CD4-positive, alpha-beta T cell (primary cell): ENCODE data around the gene ZNF695. TPM values are rescaled to one million over a fixed set of nuclear protein-coding genes. Genes with fewer than 3 reads are reported as not detected.
"Not testable (repeated sequence)": the region's sequence is repeated elsewhere in the genome, so short reads cannot be mapped to it uniquely, and the experiment has no call there.

Experiments
- ATAC-seq: fragments of 200-7000 bp; cut with Tn5 transposase; one replicate; pipeline ENCODE4 v1.10.0; 2022; ENCODE audit warnings: mild to moderate bottlenecking; ENCODE audit not compliant: poor library complexity
- CTCF ChIA-PET: fragments of 350-600 bp; sonication (Branson Sonifier 250); formaldehyde crosslinking; loops from one replicate; lab custom pipeline; 2021; ENCODE audit warnings: antibody characterized with exemption, inconsistent platforms; lab: Charles Lee
- POLR2A ChIA-PET: fragments of 350-600 bp; sonication (Branson Sonifier 250); formaldehyde crosslinking; loops from one replicate; lab custom pipeline; 2021; ENCODE audit warnings: antibody characterized with exemption, inconsistent platforms; lab: Charles Lee
- DNase-seq, 14 experiments: peaks; one replicate each; pipeline ENCODE4 v3.0.0-alpha.2; 2013 to 2020; ENCODE audit warnings: mixed read lengths in 2 of 14
- H3K27ac ChIP-seq, 2 donors: one replicate each; pipeline versions ENCODE4 v1.5.1 to v1.7.0; 2013; ENCODE audit warnings: low read length in 2 of 2, low read depth in 1 of 2, mild to moderate bottlenecking in 1 of 2
- H3K27me3 ChIP-seq, 2 experiments: 1 replicate in 1 of 2; 2 replicates in 1 of 2; pipeline versions ENCODE4 v1.6.1 to v1.7.0; 2013; ENCODE audit warnings: low read length in 2 of 2, control low read depth in 1 of 2, mild to moderate bottlenecking in 1 of 2, moderate library complexity in 1 of 2; ENCODE audit not compliant: insufficient read depth in 2 of 2, control insufficient read depth in 1 of 2
- H3K36me3 ChIP-seq: one replicate; pipeline ENCODE4 v1.6.1; 2013; ENCODE audit warnings: low read length, control low read depth; ENCODE audit not compliant: insufficient read depth
- H3K4me1 ChIP-seq: one replicate; pipeline ENCODE4 v1.6.1; 2013; ENCODE audit warnings: low read length, control low read depth; ENCODE audit not compliant: insufficient read depth
- H3K4me3 ChIP-seq: one replicate; pipeline ENCODE4 v1.5.1; 2013; ENCODE audit warnings: mild to moderate bottlenecking, low read length, moderate library complexity
- H3K9me3 ChIP-seq, 2 experiments: 1 replicate in 1 of 2; 2 replicates in 1 of 2; pipeline versions ENCODE4 v1.6.1 to v1.7.0; 2013; ENCODE audit warnings: low read length in 2 of 2, mild to moderate bottlenecking in 2 of 2, control low read depth in 1 of 2, moderate library complexity in 1 of 2; ENCODE audit not compliant: control insufficient read depth in 1 of 2, insufficient read depth in 1 of 2
- H3K27ac Mint-ChIP-seq: one replicate; pipeline ENCODE4 v1.8.0; 2020; ENCODE audit warnings: mixed read lengths
- H3K27me3 Mint-ChIP-seq: one replicate; pipeline ENCODE4 v1.8.0; 2021; ENCODE audit warnings: mixed read lengths
- H3K36me3 Mint-ChIP-seq: one replicate; pipeline ENCODE4 v1.8.0; 2021; ENCODE audit warnings: low read depth, mixed read lengths
- H3K4me1 Mint-ChIP-seq: one replicate; pipeline ENCODE4 v1.8.0; 2021; ENCODE audit warnings: low read depth, mixed read lengths
- H3K4me3 Mint-ChIP-seq: one replicate; pipeline ENCODE4 v1.8.0; 2020; ENCODE audit warnings: mild to moderate bottlenecking, mixed read lengths
- H3K9me3 Mint-ChIP-seq: one replicate; pipeline ENCODE4 v1.8.0; 2020; ENCODE audit warnings: mixed read lengths
- intact Hi-C, 2 experiments: fragments of 100-400 bp; cut with DNase I in 1 of 2; cut with micrococcal nuclease in 1 of 2; formaldehyde crosslinking; loops; one replicate each; pipeline versions ENCODE4 v1.15.1 to v1.9.0; 2023 to 2025; cut with DNase I, micrococcal nuclease
- total RNA-seq, 174 experiments: library from RNA in 2 of 174; stranded (reverse) in 2 of 174; gene quantifications; one replicate each; pipeline ENCODE4 v1.2.3 and lab custom pipeline; 2021 to 2026
- TF ChIP-seq, protein P1 (sequence below): fragments of 200-600 bp; IDR thresholded peaks from one replicate; pipeline ENCODE4 v1.8.0; 2022; ENCODE audit warnings: antibody characterized with exemption, mild to moderate bottlenecking

The ZNF695 gene
- total RNA-seq, 2 experiments from 2014 or later = not detected

DNA sequence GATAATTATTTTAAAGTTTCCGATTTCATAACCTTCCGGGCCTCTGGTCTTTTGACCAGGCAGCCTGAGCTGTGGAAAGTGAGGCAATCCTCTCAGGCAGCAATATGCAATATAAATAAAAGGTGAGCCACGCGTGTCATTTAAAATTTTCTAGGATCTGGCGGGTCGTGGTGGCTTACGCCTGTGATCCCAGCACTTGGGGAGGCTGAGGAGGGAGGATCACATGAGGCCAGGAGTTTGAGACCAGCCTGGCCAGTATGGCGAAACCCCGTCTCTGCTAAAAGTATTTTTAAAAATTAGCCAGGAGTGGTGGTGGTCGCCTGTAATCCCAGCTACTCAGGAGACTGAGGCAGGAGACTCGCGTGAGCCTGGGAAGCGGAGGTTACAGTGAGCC lies 546 bp upstream of the ZNF695 start:
- ChIA-PET POLR2A (no interaction called here), CTCF (no interaction called here)
- Histone ChIP-seq H3K9me3 (peaks cover 30 to 62% of the 10 kb centered on the region in 2 experiments), H3K27ac (no peak overlapping the region), H3K36me3 (no peaks in the 10 kb centered on the region), H3K27me3 (peaks cover 22 to 28% of the 10 kb centered on the region in 2 experiments), H3K4me3 (no peak overlapping the region), H3K4me1 (peaks cover 8% of the 10 kb centered on the region)
- Mint-ChIP-seq H3K4me3 (peak overlapping the region; percentile 34), H3K36me3 (peaks cover 15% of the 10 kb centered on the region), H3K27ac (no peak overlapping the region), H3K27me3 (peaks cover 41% of the 10 kb centered on the region), H3K4me1 (peaks cover 4% of the 10 kb centered on the region), H3K9me3 (peaks cover 20% of the 10 kb centered on the region)
- intact Hi-C loops = no loop called here
- TF ChIP-seq, protein P1, sequence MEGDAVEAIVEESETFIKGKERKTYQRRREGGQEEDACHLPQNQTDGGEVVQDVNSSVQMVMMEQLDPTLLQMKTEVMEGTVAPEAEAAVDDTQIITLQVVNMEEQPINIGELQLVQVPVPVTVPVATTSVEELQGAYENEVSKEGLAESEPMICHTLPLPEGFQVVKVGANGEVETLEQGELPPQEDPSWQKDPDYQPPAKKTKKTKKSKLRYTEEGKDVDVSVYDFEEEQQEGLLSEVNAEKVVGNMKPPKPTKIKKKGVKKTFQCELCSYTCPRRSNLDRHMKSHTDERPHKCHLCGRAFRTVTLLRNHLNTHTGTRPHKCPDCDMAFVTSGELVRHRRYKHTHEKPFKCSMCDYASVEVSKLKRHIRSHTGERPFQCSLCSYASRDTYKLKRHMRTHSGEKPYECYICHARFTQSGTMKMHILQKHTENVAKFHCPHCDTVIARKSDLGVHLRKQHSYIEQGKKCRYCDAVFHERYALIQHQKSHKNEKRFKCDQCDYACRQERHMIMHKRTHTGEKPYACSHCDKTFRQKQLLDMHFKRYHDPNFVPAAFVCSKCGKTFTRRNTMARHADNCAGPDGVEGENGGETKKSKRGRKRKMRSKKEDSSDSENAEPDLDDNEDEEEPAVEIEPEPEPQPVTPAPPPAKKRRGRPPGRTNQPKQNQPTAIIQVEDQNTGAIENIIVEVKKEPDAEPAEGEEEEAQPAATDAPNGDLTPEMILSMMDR = no peak
- DNase-seq = no peak
- ATAC-seq = no peak

DNA sequence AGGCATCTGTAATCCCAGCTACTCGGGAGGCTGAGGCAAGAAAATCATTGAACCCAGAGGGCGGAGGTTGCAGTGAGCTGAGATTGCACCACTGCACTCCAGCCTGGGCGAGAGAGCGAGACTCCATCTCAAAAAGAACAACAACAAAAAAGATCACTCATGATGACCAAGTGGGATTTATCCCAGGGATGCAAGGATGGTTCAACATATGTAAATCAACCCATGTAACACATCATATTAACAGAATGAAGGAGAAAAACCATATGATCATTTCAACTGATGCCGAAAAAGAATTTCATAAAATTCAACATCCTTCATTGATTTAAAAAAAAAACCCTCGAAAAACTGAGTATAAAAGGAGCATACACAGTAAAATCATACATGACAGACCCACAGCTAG lies 3.8 kb downstream of the ZNF695 start:
- Histone ChIP-seq H3K9me3 (peaks cover 35 to 49% of the 10 kb centered on the region in 2 experiments), H3K27me3 (peaks cover 22 to 28% of the 10 kb centered on the region in 2 experiments)
- POLR2A ChIA-PET, ATAC-seq, H3K4me3 Mint-ChIP-seq, DNase-seq, H3K36me3 ChIP-seq, H3K4me1 ChIP-seq, CTCF ChIA-PET, intact Hi-C loops, H3K4me3 ChIP-seq, H3K27ac Mint-ChIP-seq, H3K4me1 Mint-ChIP-seq, H3K27ac ChIP-seq: not testable (repeated sequence)
- Mint-ChIP-seq H3K27me3 (peaks cover 69% of the 10 kb centered on the region), H3K36me3 (peaks cover 25% of the 10 kb centered on the region), H3K9me3 (peaks cover 30% of the 10 kb centered on the region)

DNA sequence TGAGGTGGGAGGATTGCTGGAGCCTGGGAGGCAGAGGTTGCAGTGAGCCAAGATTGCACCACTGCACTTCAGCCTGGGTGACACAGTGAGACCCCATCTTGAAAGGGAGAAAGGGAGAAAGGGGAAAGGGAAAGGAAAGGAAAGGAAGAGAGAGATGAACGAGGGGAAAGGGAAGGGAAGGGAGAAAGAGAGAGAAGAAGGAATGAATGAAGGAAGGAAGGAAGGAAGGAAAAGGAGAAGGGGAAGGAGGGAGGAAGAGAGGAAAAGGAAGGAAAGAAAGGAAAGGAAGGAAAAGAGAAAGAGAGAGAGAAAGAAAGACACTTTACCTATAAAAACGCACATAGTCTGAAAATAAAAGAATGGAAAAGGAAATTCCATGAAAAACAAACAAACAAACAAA lies 18.0 kb downstream of the ZNF695 start:
- Histone ChIP-seq H3K9me3 (peaks cover 49 to 72% of the 10 kb centered on the region in 2 experiments), H3K4me3 (no peak overlapping the region), H3K27me3 (no peaks in the 10 kb centered on the region), H3K4me1 (no peaks in the 10 kb centered on the region), H3K27ac (no peak overlapping the region), H3K36me3 (no peaks in the 10 kb centered on the region)
- Mint-ChIP-seq H3K9me3 (peaks cover 29% of the 10 kb centered on the region), H3K36me3 (peaks cover 58% of the 10 kb centered on the region), H3K27ac (no peak overlapping the region), H3K4me1 (no peaks in the 10 kb centered on the region), H3K4me3 (no peak overlapping the region), H3K27me3 (no peaks in the 10 kb centered on the region)
- DNase-seq (no peak), ATAC-seq (no peak)
- intact Hi-C loops = no loop called here
- TF ChIP-seq, protein P1 = no peak
- CTCF ChIA-PET = no interaction called here
- POLR2A ChIA-PET = no interaction called here

DNA sequence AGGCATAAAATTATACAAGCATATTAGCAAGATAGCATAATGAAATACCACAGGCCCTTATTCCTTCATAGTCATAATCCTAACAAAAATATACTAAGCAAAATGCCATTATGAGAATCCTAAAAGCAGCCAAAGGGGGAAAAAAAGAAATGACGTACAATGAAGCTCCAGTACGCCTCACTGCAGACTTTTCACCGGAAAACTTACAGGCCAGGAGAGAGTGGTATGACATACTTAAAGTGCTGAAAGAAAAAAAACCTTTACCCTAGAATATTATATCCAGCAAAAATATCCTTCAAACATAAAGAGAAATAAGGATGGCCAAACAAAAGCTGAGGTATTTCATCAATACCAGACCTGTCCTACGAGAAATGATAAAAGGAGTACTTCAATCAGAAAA lies 19.5 kb downstream of the ZNF695 start:
- POLR2A ChIA-PET = no interaction called here
- Histone ChIP-seq H3K4me1 (no peaks in the 10 kb centered on the region), H3K36me3 (no peaks in the 10 kb centered on the region), H3K9me3 (peaks cover 45 to 84% of the 10 kb centered on the region in 2 experiments), H3K27ac (no peak overlapping the region), H3K27me3 (no peaks in the 10 kb centered on the region), H3K4me3 (no peak overlapping the region)
- DNase-seq = no peak
- CTCF ChIA-PET = no interaction called here
- Mint-ChIP-seq H3K27ac (no peak overlapping the region), H3K27me3 (no peaks in the 10 kb centered on the region), H3K36me3 (peaks cover 70% of the 10 kb centered on the region), H3K4me3 (no peak overlapping the region), H3K9me3 (peaks cover 29% of the 10 kb centered on the region), H3K4me1 (no peaks in the 10 kb centered on the region)
- TF ChIP-seq, protein P1 = no peak
- ATAC-seq = no peak
- intact Hi-C loops = no loop called here
